ENCODE data around the gene LIG3.

DNA sequence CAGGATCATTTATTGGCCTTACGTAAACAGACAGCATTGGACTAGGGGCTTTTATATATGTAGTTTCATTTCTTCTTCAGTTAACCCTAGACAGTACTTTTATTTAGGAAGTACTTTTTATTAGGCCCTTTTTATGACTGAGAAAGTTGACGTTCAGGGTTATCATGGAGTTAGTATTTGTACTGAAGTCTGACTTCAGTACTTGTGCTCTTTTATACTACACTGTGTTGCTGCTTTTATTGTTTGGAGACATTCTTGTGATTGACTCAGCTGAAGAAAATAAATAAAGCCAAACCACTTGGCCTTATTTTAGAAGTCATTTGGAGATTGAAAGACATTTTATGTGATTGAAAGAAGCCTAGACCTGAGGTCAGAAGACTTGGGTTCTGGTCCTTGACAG is 6.9 kb downstream of the LIG3 start:
- TF ChIP-seq, protein P1, sequence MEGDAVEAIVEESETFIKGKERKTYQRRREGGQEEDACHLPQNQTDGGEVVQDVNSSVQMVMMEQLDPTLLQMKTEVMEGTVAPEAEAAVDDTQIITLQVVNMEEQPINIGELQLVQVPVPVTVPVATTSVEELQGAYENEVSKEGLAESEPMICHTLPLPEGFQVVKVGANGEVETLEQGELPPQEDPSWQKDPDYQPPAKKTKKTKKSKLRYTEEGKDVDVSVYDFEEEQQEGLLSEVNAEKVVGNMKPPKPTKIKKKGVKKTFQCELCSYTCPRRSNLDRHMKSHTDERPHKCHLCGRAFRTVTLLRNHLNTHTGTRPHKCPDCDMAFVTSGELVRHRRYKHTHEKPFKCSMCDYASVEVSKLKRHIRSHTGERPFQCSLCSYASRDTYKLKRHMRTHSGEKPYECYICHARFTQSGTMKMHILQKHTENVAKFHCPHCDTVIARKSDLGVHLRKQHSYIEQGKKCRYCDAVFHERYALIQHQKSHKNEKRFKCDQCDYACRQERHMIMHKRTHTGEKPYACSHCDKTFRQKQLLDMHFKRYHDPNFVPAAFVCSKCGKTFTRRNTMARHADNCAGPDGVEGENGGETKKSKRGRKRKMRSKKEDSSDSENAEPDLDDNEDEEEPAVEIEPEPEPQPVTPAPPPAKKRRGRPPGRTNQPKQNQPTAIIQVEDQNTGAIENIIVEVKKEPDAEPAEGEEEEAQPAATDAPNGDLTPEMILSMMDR (IDR thresholded peaks at IDR 0.05; ENCODE audit: insufficient read depth, low read depth, low read length): no peak
- TF ChIP-seq EZH2 (IDR thresholded peaks at IDR 0.05; ENCODE audit: insufficient read depth, low read length): no peak
